ENCODE measurements around the gene RASAL2. TPM values are rescaled to one million over a fixed set of nuclear protein-coding genes. Genes with fewer than 3 reads are reported as not detected.
"Not testable (repeated sequence)": the region's sequence is repeated elsewhere in the genome, so short reads cannot be mapped to it uniquely, and the experiment has no call there.

Gene RASAL2
- polyA plus RNA-seq, 3 donors, result 18.5 to 21.8 (median 19.9) TPM

- DNase-seq (ENCODE audit: low read depth in 3 of 3, low spot score in 2 of 3), result no peak
These were observed 180.0 kb downstream of the RASAL2 start for GRCh38 chr1:178273707-178274410.

- no peak for DNase-seq (ENCODE audit: low read depth in 3 of 3, low spot score in 2 of 3)
These were observed 181.1 kb downstream of the RASAL2 start for GRCh38 chr1:178275049-178275448.

GRCh38 chr1:178275553-178275952 lies 181.6 kb downstream of the RASAL2 start:
- no peak for DNase-seq (ENCODE audit: low read depth in 3 of 3, low spot score in 2 of 3)

GRCh38 chr1:178277793-178278530 lies 184.1 kb downstream of the RASAL2 start:
- no peak for DNase-seq (ENCODE audit: low read depth in 3 of 3, low spot score in 2 of 3)

GRCh38 chr1:178278916-178279686 lies 185.2 kb downstream of the RASAL2 start:
- no peak for DNase-seq (ENCODE audit: low read depth in 3 of 3, low spot score in 2 of 3)

- DNase-seq (ENCODE audit: low read depth in 3 of 3, low spot score in 2 of 3), result no peak
These were observed 189.1 kb downstream of the RASAL2 start for GRCh38 chr1:178282949-178283367.

GRCh38 chr1:178283409-178283808 lies 189.5 kb downstream of the RASAL2 start:
- no peak for DNase-seq (ENCODE audit: low read depth in 3 of 3, low spot score in 2 of 3)

GRCh38 chr1:178284058-178284457 lies 190.2 kb downstream of the RASAL2 start:
- DNase-seq (ENCODE audit: low read depth in 3 of 3, low spot score in 2 of 3), result no peak

- no peak for DNase-seq (ENCODE audit: low read depth in 3 of 3, low spot score in 2 of 3)
These were observed 197.3 kb downstream of the RASAL2 start for GRCh38 chr1:178291166-178291565.

- no peak for DNase-seq (ENCODE audit: low read depth in 3 of 3, low spot score in 2 of 3)
These were observed 200.8 kb downstream of the RASAL2 start for GRCh38 chr1:178294654-178295053.

- no peak for DNase-seq (ENCODE audit: low read depth in 3 of 3, low spot score in 2 of 3)
These were observed 206.4 kb downstream of the RASAL2 start for GRCh38 chr1:178300352-178300699.

GRCh38 chr1:178301141-178301540 lies 207.2 kb downstream of the RASAL2 start:
- DNase-seq (ENCODE audit: low read depth in 3 of 3, low spot score in 2 of 3), result no peak

GRCh38 chr1:178307264-178307663 lies 213.4 kb downstream of the RASAL2 start:
- no peak for DNase-seq (ENCODE audit: low read depth in 3 of 3, low spot score in 2 of 3)

GRCh38 chr1:178308438-178308837 lies 214.5 kb downstream of the RASAL2 start:
- no peak for DNase-seq (ENCODE audit: low read depth in 3 of 3, low spot score in 2 of 3)

GRCh38 chr1:178310685-178311105 lies 216.8 kb downstream of the RASAL2 start:
- peak; percentile 45 to 61 (median 56) for DNase-seq (ENCODE audit: low read depth in 3 of 3, low spot score in 2 of 3)

GRCh38 chr1:178311164-178311563 lies 217.3 kb downstream of the RASAL2 start:
- no peak for DNase-seq (ENCODE audit: low read depth in 3 of 3, low spot score in 2 of 3)

- not testable (repeated sequence) for DNase-seq (ENCODE audit: low read depth in 3 of 3, low spot score in 2 of 3)
These were observed 226.5 kb downstream of the RASAL2 start for GRCh38 chr1:178320280-178320982.

GRCh38 chr1:178323067-178323466 lies 229.2 kb downstream of the RASAL2 start:
- no peak for DNase-seq (ENCODE audit: low read depth in 3 of 3, low spot score in 2 of 3)

- DNase-seq (ENCODE audit: low read depth in 3 of 3, low spot score in 2 of 3), result no peak
These were observed 230.1 kb downstream of the RASAL2 start for GRCh38 chr1:178324003-178324402.

GRCh38 chr1:178328728-178329127 lies 234.8 kb downstream of the RASAL2 start:
- DNase-seq (ENCODE audit: low read depth in 3 of 3, low spot score in 2 of 3), result no peak

GRCh38 chr1:178330153-178330552 lies 236.2 kb downstream of the RASAL2 start:
- no peak for DNase-seq (ENCODE audit: low read depth in 3 of 3, low spot score in 2 of 3)
